Kidney glomerular epithelial cell (primary cell): Measurements from ENCODE around the gene NENF.
"Not testable (repeated sequence)": the region's sequence is repeated elsewhere in the genome, so short reads cannot be mapped to it uniquely, and the experiment has no call there.

Experiments
- DNase-seq: peaks from one replicate; lab custom pipeline; 2025; lab: John Stamatoyannopoulos, UW

The NENF gene

GRCh38 chr1:212432661-212433576, at the start of gene NENF:
Gene NENF (plus strand): TSS chr1:212432920. CDS start chr1:212432944, 24 bp downstream.
- DNase-seq: peak; percentile 60

GRCh38 chr1:212386029-212386428, 46.7 kb upstream of the NENF start:
- DNase-seq: no peak

- DNase-seq: no peak
Measured at GRCh38 chr1:212388985-212389716, 43.6 kb upstream of the NENF start.

- DNase-seq: not testable (repeated sequence)
Measured at GRCh38 chr1:212395678-212396437, 36.9 kb upstream of the NENF start.

- no peak for DNase-seq
Measured at GRCh38 chr1:212396638-212397037, 36.1 kb upstream of the NENF start.

GRCh38 chr1:212397171-212397570, 35.5 kb upstream of the NENF start:
- DNase-seq: no peak

GRCh38 chr1:212401042-212401441, 31.7 kb upstream of the NENF start:
- DNase-seq: no peak

GRCh38 chr1:212401838-212402582, 30.7 kb upstream of the NENF start:
- peak; percentile 8 for DNase-seq

GRCh38 chr1:212402666-212403321, 29.9 kb upstream of the NENF start:
- DNase-seq: no peak

- DNase-seq: no peak
Measured at GRCh38 chr1:212410231-212410820, 22.4 kb upstream of the NENF start.

GRCh38 chr1:212412374-212412773, 20.3 kb upstream of the NENF start:
- no peak for DNase-seq

GRCh38 chr1:212413902-212414327, 18.8 kb upstream of the NENF start:
- DNase-seq: peak; percentile 25

- peak; percentile 73 for DNase-seq
Measured at GRCh38 chr1:212414328-212415106, 18.2 kb upstream of the NENF start, which contains the start of gene PACC1. Gene PACC1 (minus strand): TSS chr1:212414886. CDS start chr1:212414757, 129 bp downstream.

- no peak for DNase-seq
Measured at GRCh38 chr1:212415107-212415841, 17.4 kb upstream of the NENF start.

GRCh38 chr1:212421165-212421564, 11.6 kb upstream of the NENF start:
- no peak for DNase-seq

- no peak for DNase-seq
Measured at GRCh38 chr1:212423879-212424278, 8.8 kb upstream of the NENF start.

- DNase-seq: no peak
Measured at GRCh38 chr1:212428496-212428895, 4.2 kb upstream of the NENF start.

- DNase-seq: no peak
Measured at GRCh38 chr1:212430416-212430815, 2.3 kb upstream of the NENF start.

GRCh38 chr1:212430955-212431394, 1.7 kb upstream of the NENF start:
- DNase-seq: no peak
